Heart right ventricle (tissue), 16 donors: ENCODE measurements around the gene CDAN1. TPM values are rescaled to one million over a fixed set of nuclear protein-coding genes. Genes with fewer than 3 reads are reported as not detected.

Source experiments
- ATAC-seq, 8 donors: fragments of 200-7000 bp; cut with Tn5 transposase; one replicate each; pipeline ENCODE4 v1.9.1; 2020; ENCODE audit warnings: mild to moderate bottlenecking in 8 of 8, moderate library complexity in 8 of 8, moderate number of reproducible peaks in 1 of 8
- DNase-seq, 2 donors: peaks; one replicate each; pipeline ENCODE4 v3.0.0-alpha.2; 2020
- H3K27ac ChIP-seq, 10 donors: fragments of 200-600 bp; sonication (generic) in 2 of 10; one replicate each; pipeline versions ENCODE4 v1.5.0 to v1.8.0; 2020 to 2022; ENCODE audit warnings: mild to moderate bottlenecking in 3 of 10
- H3K27me3 ChIP-seq, 7 donors: fragments of 200-600 bp; one replicate each; pipeline ENCODE4 v1.8.0; 2021 to 2022; ENCODE audit warnings: mild to moderate bottlenecking in 2 of 7
- H3K36me3 ChIP-seq, 9 donors: fragments of 200-600 bp; sonication (generic) in 1 of 9; one replicate each; pipeline versions ENCODE4 v1.5.0 to v1.8.0; 2020 to 2022; ENCODE audit warnings: mild to moderate bottlenecking in 2 of 9
- H3K4me1 ChIP-seq, 9 donors: fragments of 200-600 bp; sonication (generic) in 1 of 9; one replicate each; pipeline versions ENCODE4 v1.5.0 to v1.8.0; 2020 to 2022; ENCODE audit warnings: mild to moderate bottlenecking in 4 of 9
- H3K4me3 ChIP-seq, 10 donors: fragments of 200-600 bp; sonication (generic) in 2 of 10; one replicate each; pipeline versions ENCODE4 v1.5.0 to v1.8.0; 2020 to 2022; ENCODE audit warnings: mild to moderate bottlenecking in 7 of 10, moderate library complexity in 2 of 10
- H3K9me3 ChIP-seq, 11 donors: fragments of 200-600 bp in 10 of 11; sonication (generic) in 2 of 11; one replicate each; pipeline versions ENCODE4 v1.5.0 to v1.8.0; 2013 to 2022; ENCODE audit warnings: mild to moderate bottlenecking in 2 of 11, control low read depth in 1 of 11, moderate library complexity in 1 of 11
- CTCF ChIP-seq, 9 donors: fragments of 200-600 bp; sonication (generic) in 2 of 9; IDR thresholded peaks; one replicate each; pipeline versions ENCODE4 v1.5.0 to v1.8.0; 2021 to 2022; ENCODE audit warnings: antibody characterized with exemption in 9 of 9, mild to moderate bottlenecking in 5 of 9, moderate library complexity in 1 of 9
- WGBS, 2 donors: extraction: QIAGEN DNeasy Blood & Tissue Kit; methylation state at CpG; one replicate each; pipeline ENCODE4 v1.1.7; 2013; ENCODE audit warnings: inconsistent platforms in 1 of 2; 5-methylcytosine and 5-hydroxymethylcytosine counted together
- intact Hi-C, 10 donors: fragments of 100-400 bp; cut with DNase I; formaldehyde crosslinking; loops; one replicate each; pipeline versions ENCODE4 v1.11.1 to v1.14.2; 2022
- polyA plus RNA-seq, 2 donors: library from polyadenylated mRNA; stranded (reverse); fragments of 200-250 nt; gene quantifications; one replicate each; pipeline ENCODE4 v1.2.3, GENCODE V29; 2013
- total RNA-seq, 10 donors: library from RNA; stranded (reverse); fragmentation: NEBNext Ultra II Directional in 3 of 10; extraction: Animal tissue kit (Norgen Biotek cat#: 25700) in 3 of 10; gene quantifications; one replicate each; pipeline versions ENCODE4 v1.2.1 to v1.2.4, GENCODE V29; 2021 to 2023
- donor health status: Arrhythmogenic right ventricular cardiomyopathy.
- donor health status: ischemic (EF 13 %, LVEDD 7.1; RV severe dilation, severe dysfunction).
- donor health status: healthy with polysubstance abuse.
- donor health status: DM: no; HTN: yes; CAD: no.
- donor health status: DM: no; HTN: no; CAD: no.
- donor health status: ischemic (EF 25% LVEDD 6.9; RV normal size, moderate dysfunction).
- donor health status: ischemic (EF 25% LVEDD 5.7; RV mildly dilated, moderate dysfunction).
- donor health status: healthy.
- donor health status: DM: yes; HTN: yes; CAD: no.
- donor health status: Ischemic cardiomyopathy.
- donor health status: ischemic (EF 35%, LVEDD 5.7; RV mildly dilated, moderate dysfunction).
- donor health status: nonischemic (EF 11% LVEDD 7.7; RV severe dilation, severe dysfunction).
- donor health status: DM: yes; HTN: yes; CAD: no.
- donor health status: PGD.
- donor health status: ischemic (EF 29% LVEDD 5.4; RV normal size, mild dysfunction).
- donor health status: nonischemic (EF 23%, LVEDD 6.1; RV moderate dilation, normal function).

Gene CDAN1
- total and polyA plus RNA-seq, 12 donors: 4.4 to 13.8 (median 6.8) TPM

GRCh38 chr15:42736178-42736792 is 643 bp downstream of the CDAN1 start:
- peaks cover 4 to 25% (median 19%) of the 10 kb centered on the region in 9 donors for H3K4me1 ChIP-seq
- WGBS, 2 donors: 1% methylated on average over 50 to 55 of the region's 55 CpGs
- H3K4me3 ChIP-seq: peak overlapping the region; percentile 71 to 98 (median 91)
- H3K9me3 ChIP-seq: no peaks in the 10 kb centered on the region
- H3K27ac ChIP-seq: peak overlapping the region; percentile 2 to 92 (median 89)
- intact Hi-C loops: loop anchor here in 4 of 10 donors (10.0 kb wide), 1 partner anchor 189 kb away; the partner anchor contains the start of gene TTBK2 (in 4 of the 4)
- no peak for TF ChIP-seq CTCF (IDR thresholded peaks at IDR 0.05)
- DNase-seq (peak in 1 of 2 donors; percentile 50), ATAC-seq (peak; percentile 8 to 60 (median 24))
- no peaks in the 10 kb centered on the region for H3K27me3 ChIP-seq
- H3K36me3 ChIP-seq: peaks cover 0 to 43% (median 27%) of the 10 kb centered on the region in 9 donors

GRCh38 chr15:42735382-42736165 is 1.4 kb downstream of the CDAN1 start:
- intact Hi-C loops: loop anchor here in 4 of 10 donors (10.0 kb wide), 1 partner anchor 189 kb away; the partner anchor contains the start of gene TTBK2 (in 4 of the 4)
- DNase-seq: no peak
- peak overlapping the region in 2 of 10 donors; percentile 89 to 92 for H3K27ac ChIP-seq

DNA sequence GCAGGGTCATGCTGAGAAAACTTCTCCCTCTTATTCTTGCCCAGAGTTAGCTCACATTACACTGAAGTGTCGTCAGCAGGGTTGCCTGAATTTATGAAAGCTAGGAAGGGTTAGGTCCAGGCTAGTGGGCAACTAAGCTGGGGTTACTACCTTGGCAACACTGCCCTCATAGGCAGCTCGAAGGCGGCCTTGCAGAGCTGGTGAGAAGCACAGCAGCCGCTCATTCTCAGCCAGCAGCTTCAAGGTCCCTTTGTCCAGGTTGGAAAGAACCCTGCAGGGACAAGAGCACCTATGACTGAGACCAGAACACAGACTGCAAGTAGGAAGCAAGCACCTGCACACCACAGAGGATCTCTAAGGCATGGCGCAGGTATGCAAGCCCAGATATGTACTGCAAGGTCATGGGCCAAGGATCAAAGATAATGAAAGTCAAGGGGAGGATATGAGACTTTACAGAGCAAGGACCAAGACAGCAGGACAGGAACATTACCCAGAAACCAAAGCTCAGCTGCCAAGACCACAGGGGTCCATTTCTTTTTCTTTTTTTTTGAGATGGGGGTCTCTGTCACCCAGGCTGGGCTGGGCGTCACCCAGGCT is 2.8 kb downstream of the CDAN1 start:
- Histone ChIP-seq H3K4me3 (no peak overlapping the region), H3K27ac (no peak overlapping the region), H3K4me1 (peaks cover 4 to 25% (median 19%) of the 10 kb centered on the region in 9 donors), H3K36me3 (peaks cover 0 to 64% (median 41%) of the 10 kb centered on the region in 9 donors), H3K9me3 (no peaks in the 10 kb centered on the region), H3K27me3 (no peaks in the 10 kb centered on the region)
- no peak for ATAC-seq
- TF ChIP-seq CTCF (IDR thresholded peaks at IDR 0.05): no peak
- DNase-seq: no peak
- intact Hi-C loops: loop anchor here in 4 of 10 donors (10.0 kb wide), 1 partner anchor 191 kb away; the partner anchor contains the start of gene TTBK2 (in 4 of the 4)
- 94 to 95% methylated on average over 6 of the region's 6 CpGs for WGBS, 2 donors

More at GRCh38 chr15:42735382-42736165, 1.4 kb downstream of the CDAN1 start:
- Histone ChIP-seq H3K4me1 (peaks cover 4 to 25% (median 19%) of the 10 kb centered on the region in 9 donors), H3K27me3 (no peaks in the 10 kb centered on the region), H3K4me3 (peak overlapping the region; percentile 71 to 98 (median 91)), H3K36me3 (peaks cover 0 to 50% (median 34%) of the 10 kb centered on the region in 9 donors), H3K9me3 (no peaks in the 10 kb centered on the region)
- no peak for ATAC-seq
- TF ChIP-seq CTCF (IDR thresholded peaks at IDR 0.05): no peak
- 84% methylated on average over 19 of the region's 19 CpGs for WGBS, 2 donors

DNA sequence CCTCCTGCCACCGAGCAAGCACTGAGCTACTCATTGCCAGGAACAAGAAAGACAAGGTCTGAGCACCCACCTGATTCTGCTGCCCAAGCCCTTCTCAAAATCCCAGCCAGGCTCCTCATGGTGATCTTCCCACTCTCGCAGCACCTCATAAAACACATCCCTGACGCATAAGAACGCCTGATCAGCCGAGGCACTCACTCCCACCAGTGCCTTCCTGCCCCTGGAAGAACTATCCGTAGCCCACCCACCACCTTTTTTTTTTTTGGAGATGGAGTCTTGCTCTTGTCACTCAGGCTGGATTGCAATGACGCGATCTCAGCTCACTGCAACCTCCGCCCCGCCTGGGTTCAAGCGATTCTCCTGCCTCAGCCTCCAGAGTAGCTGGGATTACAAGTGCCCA is 3.9 kb downstream of the CDAN1 start:
- no peaks in the 10 kb centered on the region for H3K27me3 ChIP-seq
- 92 to 95% methylated on average over 11 of the region's 11 CpGs for WGBS, 2 donors
- no peak overlapping the region for H3K4me3 ChIP-seq
- peaks cover 0 to 76% (median 52%) of the 10 kb centered on the region in 9 donors for H3K36me3 ChIP-seq
- ATAC-seq: no peak
- no peak for DNase-seq
- no peak for TF ChIP-seq CTCF (IDR thresholded peaks at IDR 0.05)
- no peaks in the 10 kb centered on the region for H3K9me3 ChIP-seq
- H3K4me1 ChIP-seq: peaks cover 4 to 25% (median 19%) of the 10 kb centered on the region in 9 donors
- no peak overlapping the region for H3K27ac ChIP-seq
- intact Hi-C loops: loop anchor here in 4 of 10 donors (10.0 kb wide), 1 partner anchor 192 kb away; the partner anchor contains the start of gene TTBK2 (in 4 of the 4)
